Ovary (tissue), 9 donors: Measurements from ENCODE around the gene LAMTOR1. TPM values are rescaled to one million over a fixed set of nuclear protein-coding genes. Genes with fewer than 3 reads are reported as not detected.

Experiments
- DNase-seq, 5 donors: peaks; one replicate each; pipeline ENCODE4 v3.0.0-alpha.2; 2019 to 2020
- H3K27ac ChIP-seq, 2 donors: fragments of 200-600 bp; one replicate each; pipeline versions ENCODE4 v1.5.1 to v1.8.0; 2019 to 2022
- H3K27me3 ChIP-seq: fragments of 200-600 bp; one replicate; pipeline ENCODE4 v1.8.0; 2022
- H3K36me3 ChIP-seq: fragments of 200-600 bp; sonication (generic); one replicate; pipeline ENCODE4 v1.5.1; 2019
- H3K4me1 ChIP-seq: one replicate; pipeline ENCODE4 v1.8.1; 2013; ENCODE audit warnings: mild to moderate bottlenecking, moderate library complexity; ENCODE audit not compliant: insufficient read depth
- H3K4me3 ChIP-seq: fragments of 200-600 bp; sonication (generic); one replicate; pipeline ENCODE4 v1.5.1; 2017
- H3K9me3 ChIP-seq, 2 donors: fragments of 200-600 bp in 1 of 2; sonication (generic) in 1 of 2; one replicate each; pipeline versions ENCODE4 v1.5.1 to v1.8.1; 2013 to 2019; ENCODE audit warnings: mild to moderate bottlenecking in 1 of 2, moderate library complexity in 1 of 2
- EP300 ChIP-seq: sonication (generic); formaldehyde crosslinking; IDR thresholded peaks from one replicate; pipeline ENCODE4 v1.6.1; 2017; ENCODE audit warnings: antibody characterized with exemption
- POLR2A ChIP-seq: fragments of 450-650 bp; IDR thresholded peaks from one replicate; pipeline ENCODE4 v1.6.1; 2017; ENCODE audit warnings: antibody characterized with exemption, mild to moderate bottlenecking, moderate library complexity
- WGBS, 3 donors: extraction: QIAGEN DNeasy Blood & Tissue Kit in 1 of 3; methylation state at CpG; one replicate each; pipeline versions ENCODE4 v1.1.5 to v1.1.7; 2013 to 2017; 5-methylcytosine and 5-hydroxymethylcytosine counted together
- intact Hi-C, 4 donors: fragments of 100-400 bp; cut with DNase I; formaldehyde crosslinking; loops; one replicate each; pipeline versions ENCODE4 v1.11.0 to v1.15.1; 2022 to 2023
- polyA plus RNA-seq, 2 donors: library from polyadenylated mRNA; stranded (reverse); fragments of 200-250 nt in 1 of 2; fragments of 350-450 nt in 1 of 2; fragmentation: Illumina TruSeq in 1 of 2; extraction: RNeasy Lipid Tissue Mini Kit (QIAGEN cat#74804) in 1 of 2; gene quantifications; one replicate each; pipeline ENCODE4 v1.2.3, GENCODE V29; 2013 to 2014
- total RNA-seq, 7 donors: library from RNA; depleted of rRNA in 2 of 7; stranded (reverse); fragments of >200 nt in 2 of 7; fragmentation: NEBNext Ultra II Directional in 3 of 7; extraction: Animal tissue kit (Norgen Biotek cat#: 25700) in 3 of 7; gene quantifications; one replicate each; pipeline versions ENCODE4 v1.1.0 to v1.2.4, GENCODE V29; 2016 to 2023
- TF ChIP-seq, protein P1 (sequence below), 3 donors: fragments of 450-650 bp in 2 of 3; fragments of 200-600 bp in 1 of 3; IDR thresholded peaks; one replicate each; pipeline versions ENCODE4 v1.5.1 to v1.8.0; 2016 to 2022; ENCODE audit warnings: antibody characterized with exemption in 3 of 3, mild to moderate bottlenecking in 1 of 3
- donor health status: DM: no; HTN: no; CAD: no; lungs with moderate emphysema.
- donor health status: DM: no; HTN: no; CAD: no.
- donor health status: Bipolar disorder and iron deficiency.
- donor health status: DM: yes; HTN: yes; CAD: no.
- donor health status: DM: no; HTN: no; CAD: no.
- donor health status: DM: yes; HTN: yes; CAD: no.

LAMTOR1 gene
- total and polyA plus RNA-seq, 9 donors, result 64.0 to 118 (median 75.1) TPM

DNA sequence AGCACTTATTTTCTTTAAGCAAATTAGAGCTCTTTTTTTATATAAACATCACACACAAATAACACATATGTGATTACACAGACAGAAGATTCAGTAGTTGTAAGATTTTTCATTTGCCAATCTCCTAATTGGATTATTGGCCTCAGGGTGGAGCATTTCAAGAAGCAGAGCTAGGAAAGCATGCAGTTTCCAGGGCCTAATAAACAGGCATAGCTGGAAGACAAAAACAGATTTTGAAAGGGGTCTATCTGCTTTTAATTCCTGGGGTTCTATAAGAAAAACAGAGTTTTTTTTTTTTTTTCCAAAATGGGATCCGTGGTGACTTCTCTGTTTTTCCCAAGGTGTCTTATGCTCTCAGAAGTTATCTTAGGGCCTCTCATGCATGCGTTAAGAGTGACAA is 24.8 kb upstream of the LAMTOR1 start:
- intact Hi-C loops, result no loop called here
- 50 to 64% (median 62%) methylated on average over 2 of the region's 2 CpGs for WGBS, 3 donors
- no peak for DNase-seq
- Histone ChIP-seq H3K27ac (no peak overlapping the region), H3K36me3 (no peaks in the 10 kb centered on the region), H3K9me3 (no peaks in the 10 kb centered on the region), H3K4me1 (no peaks in the 10 kb centered on the region), H3K4me3 (no peak overlapping the region), H3K27me3 (no peaks in the 10 kb centered on the region)
- TF ChIP-seq POLR2A, result no peak
- TF ChIP-seq, protein P1, sequence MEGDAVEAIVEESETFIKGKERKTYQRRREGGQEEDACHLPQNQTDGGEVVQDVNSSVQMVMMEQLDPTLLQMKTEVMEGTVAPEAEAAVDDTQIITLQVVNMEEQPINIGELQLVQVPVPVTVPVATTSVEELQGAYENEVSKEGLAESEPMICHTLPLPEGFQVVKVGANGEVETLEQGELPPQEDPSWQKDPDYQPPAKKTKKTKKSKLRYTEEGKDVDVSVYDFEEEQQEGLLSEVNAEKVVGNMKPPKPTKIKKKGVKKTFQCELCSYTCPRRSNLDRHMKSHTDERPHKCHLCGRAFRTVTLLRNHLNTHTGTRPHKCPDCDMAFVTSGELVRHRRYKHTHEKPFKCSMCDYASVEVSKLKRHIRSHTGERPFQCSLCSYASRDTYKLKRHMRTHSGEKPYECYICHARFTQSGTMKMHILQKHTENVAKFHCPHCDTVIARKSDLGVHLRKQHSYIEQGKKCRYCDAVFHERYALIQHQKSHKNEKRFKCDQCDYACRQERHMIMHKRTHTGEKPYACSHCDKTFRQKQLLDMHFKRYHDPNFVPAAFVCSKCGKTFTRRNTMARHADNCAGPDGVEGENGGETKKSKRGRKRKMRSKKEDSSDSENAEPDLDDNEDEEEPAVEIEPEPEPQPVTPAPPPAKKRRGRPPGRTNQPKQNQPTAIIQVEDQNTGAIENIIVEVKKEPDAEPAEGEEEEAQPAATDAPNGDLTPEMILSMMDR (IDR thresholded peaks at IDR 0.05), result no peak
- no peak for TF ChIP-seq EP300

DNA sequence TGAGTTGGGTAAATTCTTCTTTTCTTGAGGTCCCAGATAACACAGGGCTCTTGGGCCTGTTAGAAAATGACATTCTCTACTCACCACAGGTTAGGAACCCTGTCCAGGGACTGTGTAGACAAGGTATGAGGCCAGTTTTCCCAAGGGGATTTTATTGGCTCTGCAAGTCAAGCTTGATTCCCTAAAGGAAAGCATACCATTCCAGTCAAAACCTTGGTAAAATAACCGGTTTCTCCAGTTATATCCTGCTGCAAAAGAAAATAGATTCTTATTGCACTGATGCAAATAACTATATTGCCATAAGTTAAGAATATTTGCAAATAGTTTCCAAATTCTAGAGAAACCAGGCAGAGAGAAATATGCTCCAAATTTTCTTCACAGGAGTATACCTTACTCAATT is 22.9 kb upstream of the LAMTOR1 start:
- 59 to 68% (median 63%) methylated on average over 1 of the region's 1 CpG for WGBS, 3 donors
- no peak for DNase-seq
- Histone ChIP-seq H3K27me3 (no peaks in the 10 kb centered on the region), H3K27ac (no peak overlapping the region), H3K4me3 (no peak overlapping the region), H3K9me3 (no peaks in the 10 kb centered on the region), H3K4me1 (no peaks in the 10 kb centered on the region), H3K36me3 (no peaks in the 10 kb centered on the region)
- intact Hi-C loops, result no loop called here
- TF ChIP-seq EP300 (no peak), POLR2A (no peak)
- TF ChIP-seq, protein P1 (IDR thresholded peaks at IDR 0.05), result no peak

- Histone ChIP-seq H3K4me1 (no peaks in the 10 kb centered on the region), H3K27me3 (no peaks in the 10 kb centered on the region), H3K4me3 (no peak overlapping the region), H3K9me3 (no peaks in the 10 kb centered on the region), H3K36me3 (no peaks in the 10 kb centered on the region), H3K27ac (no peak overlapping the region)
- no peak for DNase-seq
- intact Hi-C loops, result no loop called here
- TF ChIP-seq POLR2A (no peak), EP300 (no peak)
- TF ChIP-seq, protein P1 (IDR thresholded peaks at IDR 0.05), result no peak
- WGBS, 3 donors, result 82 to 92% (median 92%) methylated on average over 6 of the region's 6 CpGs
Observed at GRCh38 chr11:72124046-72124445, 20.9 kb upstream of the LAMTOR1 start.

DNA sequence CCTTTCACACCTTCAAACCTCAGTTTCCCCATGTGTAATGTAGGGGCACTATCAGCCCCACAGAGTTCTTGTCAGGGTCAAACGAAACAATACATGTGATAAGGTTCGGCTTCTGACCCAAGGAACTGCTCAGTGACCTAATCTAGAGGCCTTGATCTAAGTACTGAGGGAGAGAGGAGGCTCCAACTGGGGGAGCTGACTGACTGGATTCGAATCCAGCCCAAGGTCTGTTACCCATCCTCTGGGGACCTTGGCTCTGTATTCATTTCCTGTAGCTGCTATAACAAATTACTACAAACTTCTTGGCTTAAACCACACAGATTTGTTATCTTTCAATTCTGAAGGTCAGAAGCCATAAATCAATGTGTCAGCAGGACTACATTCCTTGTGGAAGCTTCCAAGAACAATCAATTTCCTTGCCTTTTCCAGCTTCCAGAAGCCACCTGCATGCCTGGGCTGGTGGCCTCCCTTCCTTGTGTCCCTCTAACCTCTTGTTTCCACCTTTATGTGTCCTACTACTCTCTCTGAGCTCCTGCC is 20.1 kb upstream of the LAMTOR1 start:
- WGBS, 3 donors, result 45 to 60% (median 48%) methylated on average over 3 of the region's 3 CpGs
- TF ChIP-seq POLR2A (no peak), EP300 (no peak)
- TF ChIP-seq, protein P1 (IDR thresholded peaks at IDR 0.05), result no peak

More for the DNA sequence above, 20.1 kb upstream of the LAMTOR1 start:
- Histone ChIP-seq H3K4me3 (no peak overlapping the region), H3K27ac (no peak overlapping the region), H3K9me3 (no peaks in the 10 kb centered on the region), H3K4me1 (no peaks in the 10 kb centered on the region), H3K36me3 (no peaks in the 10 kb centered on the region), H3K27me3 (no peaks in the 10 kb centered on the region)
- DNase-seq, result no peak
- intact Hi-C loops, result no loop called here
